Stimulated activated CD4-positive, alpha-beta T cell treated with anti-CD3 and anti-CD28 coated beads, Interleukin-12 subunit alpha, Interleukin-12 subunit beta, amount 100 ng/mL, for 48 hours (primary cell): Measurements from ENCODE around the gene SFI1.
A peak's percentile ranks its signal among the peaks of the same experiment; 100 is the strongest.
"Not testable (repeated sequence)": the region's sequence is repeated elsewhere in the genome, so short reads cannot be mapped to it uniquely, and the experiment has no call there.

Experiments used
- DNase-seq, 3 donors: peaks; one replicate each; pipeline ENCODE4 v3.0.0-alpha.2; 2020; ENCODE audit warnings: low read depth in 2 of 3, low spot score in 1 of 3

The SFI1 gene

GRCh38 chr22:31496007-31496734 is at the start of gene SFI1:
TSS of gene SFI1 (plus strand) at chr22:31496536. CDS start at chr22:31508285, 11,749 bp downstream.
- DNase-seq = peak; percentile 92 to 95 (median 93)

GRCh38 chr22:31446767-31447166 is 49.6 kb upstream of the SFI1 start:
- DNase-seq = no peak

- DNase-seq = no peak
Observed at GRCh38 chr22:31447337-31447736, 49.0 kb upstream of the SFI1 start.

- DNase-seq = no peak
Observed at GRCh38 chr22:31448382-31448781, 48.0 kb upstream of the SFI1 start.

- DNase-seq = no peak
Observed at GRCh38 chr22:31449506-31449905, 46.8 kb upstream of the SFI1 start.

- no peak for DNase-seq
Observed at GRCh38 chr22:31451709-31452571, 44.4 kb upstream of the SFI1 start.

- no peak for DNase-seq
Observed at GRCh38 chr22:31461699-31462098, 34.6 kb upstream of the SFI1 start.

- no peak for DNase-seq
Observed at GRCh38 chr22:31465307-31465706, 31.0 kb upstream of the SFI1 start.

- no peak for DNase-seq
Observed at GRCh38 chr22:31474743-31475142, 21.6 kb upstream of the SFI1 start.

- no peak for DNase-seq
Observed at GRCh38 chr22:31475800-31476199, 20.5 kb upstream of the SFI1 start.

GRCh38 chr22:31477329-31477728 is 19.0 kb upstream of the SFI1 start:
- no peak for DNase-seq

- no peak for DNase-seq
Observed at GRCh38 chr22:31481129-31481528, 15.2 kb upstream of the SFI1 start.

GRCh38 chr22:31482470-31482869 is 13.9 kb upstream of the SFI1 start:
- not testable (repeated sequence) for DNase-seq

GRCh38 chr22:31486369-31486768 is 10.0 kb upstream of the SFI1 start:
- not testable (repeated sequence) for DNase-seq

GRCh38 chr22:31486951-31487350 is 9.4 kb upstream of the SFI1 start:
- no peak for DNase-seq

GRCh38 chr22:31488346-31488883 is 7.9 kb upstream of the SFI1 start:
- no peak for DNase-seq

GRCh38 chr22:31488988-31489617 is 7.2 kb upstream of the SFI1 start:
- peak in 1 of 3 donors; percentile 20 for DNase-seq

GRCh38 chr22:31489632-31490495 is 6.5 kb upstream of the SFI1 start, which contains the start of gene EIF4ENIF1:
TSS of gene EIF4ENIF1 (minus strand) at chr22:31489842. CDS start at chr22:31488718, 1,124 bp downstream.
- peak; percentile 69 to 78 (median 70) for DNase-seq

GRCh38 chr22:31490496-31490925 is 5.8 kb upstream of the SFI1 start:
- DNase-seq = peak; percentile 37 to 46 (median 42)

- DNase-seq = no peak
Observed at GRCh38 chr22:31491218-31491962, 4.9 kb upstream of the SFI1 start.
